NCI-H1694 treated with DMSO at 0.1 percent for 48 hours (cell line): ENCODE results near the gene CPSF4L.
A peak's percentile ranks its signal among the peaks of the same experiment; 100 is the strongest.
"Not testable (repeated sequence)": the region's sequence is repeated elsewhere in the genome, so short reads cannot be mapped to it uniquely, and the experiment has no call there.

Experiments
- DNase-seq: peaks from one replicate; lab custom pipeline; 2025; lab: John Stamatoyannopoulos, UW

Gene CPSF4L, protein sequence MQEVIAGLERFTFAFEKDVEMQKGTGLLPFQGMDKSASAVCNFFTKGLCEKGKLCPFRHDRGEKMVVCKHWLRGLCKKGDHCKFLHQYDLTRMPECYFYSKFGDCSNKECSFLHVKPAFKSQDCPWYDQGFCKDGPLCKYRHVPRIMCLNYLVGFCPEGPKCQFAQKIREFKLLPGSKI

DNA sequence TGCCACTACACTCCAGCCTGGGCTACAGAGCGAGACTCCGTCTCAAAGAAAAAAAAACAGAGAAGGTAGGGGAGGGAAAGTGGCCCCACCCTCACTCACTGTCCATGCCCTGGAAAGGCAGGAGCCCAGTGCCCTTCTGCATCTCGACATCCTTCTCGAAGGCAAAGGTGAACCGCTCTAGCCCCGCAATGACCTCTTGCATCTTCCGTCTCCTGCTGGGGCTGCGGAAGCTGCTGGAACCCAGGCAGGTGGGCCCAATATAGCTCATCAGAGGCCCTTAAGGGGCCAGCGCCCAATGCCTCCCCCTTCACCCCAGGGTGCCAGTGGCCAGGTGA is at the start of gene CPSF4L:
Gene CPSF4L (minus strand): TSS at position 264 of the 335 bp plus-strand sequence. CDS start 62 bp downstream, at position 202.
- no peak for DNase-seq

DNA sequence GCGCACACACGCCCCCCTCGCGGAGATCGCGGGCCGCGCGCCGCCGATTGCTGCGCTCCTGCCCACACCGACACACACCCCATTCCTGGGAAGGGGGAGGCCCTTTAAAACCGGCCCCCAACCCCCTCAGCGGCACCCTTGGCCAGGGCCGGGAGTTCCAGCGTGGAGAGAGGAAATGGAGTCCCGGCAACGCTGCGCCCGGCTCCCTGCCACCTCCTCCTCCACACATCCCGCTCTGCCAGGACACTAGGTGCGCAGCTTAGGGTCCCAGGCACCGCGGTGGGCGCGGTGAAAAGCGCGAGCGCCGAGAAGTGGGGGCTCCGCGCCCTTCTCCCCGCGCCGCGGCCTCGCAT is 49.7 kb upstream of the CPSF4L start:
- DNase-seq: no peak

DNA sequence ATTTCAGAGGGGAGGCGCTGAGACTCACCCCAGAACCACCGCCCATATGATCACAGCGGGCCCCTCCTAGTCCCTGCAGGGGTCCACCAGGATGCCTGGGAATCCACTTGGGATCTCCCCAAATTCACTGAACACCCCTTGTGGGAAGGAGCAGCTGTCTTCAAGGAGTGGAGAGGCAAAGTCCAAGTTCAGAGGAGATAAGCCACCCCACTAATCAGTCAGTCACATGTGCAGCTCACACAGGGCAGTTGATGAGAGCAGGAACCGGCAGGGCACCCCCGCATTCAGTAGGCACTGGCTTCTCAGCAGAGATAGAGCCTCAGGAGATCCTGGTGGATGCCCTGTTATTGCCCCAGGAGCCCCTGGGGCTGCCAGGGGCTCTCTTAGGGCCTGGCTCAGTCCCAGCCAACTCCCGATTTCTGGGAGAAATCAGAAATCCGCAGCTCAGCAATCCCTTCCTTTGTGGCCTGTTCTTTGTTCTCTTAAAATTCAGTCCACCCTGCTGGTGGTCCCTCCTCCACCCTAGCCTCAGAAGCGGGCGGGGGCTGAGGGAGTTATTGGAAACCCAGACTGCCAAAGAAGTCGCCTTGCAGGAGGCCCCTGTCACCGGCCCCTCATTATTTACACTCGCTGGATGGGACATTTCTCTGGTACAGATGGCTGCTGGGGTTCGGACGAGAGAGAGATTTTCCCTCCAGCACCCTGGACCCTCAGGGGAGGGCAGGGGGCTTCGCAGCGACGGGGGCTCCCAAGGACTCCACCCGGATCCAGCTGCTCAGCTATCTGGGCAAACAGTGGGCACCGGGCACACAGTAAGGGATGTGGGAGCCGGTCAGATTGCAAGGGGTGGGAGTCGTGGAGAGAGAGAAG is 48.3 kb upstream of the CPSF4L start:
- DNase-seq: no peak

DNA sequence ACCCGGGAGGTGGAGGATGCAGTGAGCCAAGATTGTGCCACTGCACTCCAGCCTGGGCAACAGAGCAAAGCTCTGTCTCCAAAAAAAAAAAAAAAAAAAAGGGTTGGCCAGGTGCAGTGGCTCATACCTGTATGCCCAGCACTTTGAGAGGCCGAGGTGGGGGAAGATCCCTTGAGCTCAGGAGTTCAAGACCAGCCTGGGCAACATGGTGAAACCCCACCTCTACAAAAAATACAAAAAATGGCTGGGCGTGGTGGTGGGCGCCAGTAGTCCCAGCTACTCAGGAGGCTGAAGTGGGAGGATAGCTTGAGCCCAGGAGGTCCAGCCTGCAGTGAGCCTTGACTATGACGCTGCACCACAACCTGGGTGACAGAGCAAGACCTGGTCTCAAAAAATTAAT is 47.3 kb upstream of the CPSF4L start:
- not testable (repeated sequence) for DNase-seq

DNA sequence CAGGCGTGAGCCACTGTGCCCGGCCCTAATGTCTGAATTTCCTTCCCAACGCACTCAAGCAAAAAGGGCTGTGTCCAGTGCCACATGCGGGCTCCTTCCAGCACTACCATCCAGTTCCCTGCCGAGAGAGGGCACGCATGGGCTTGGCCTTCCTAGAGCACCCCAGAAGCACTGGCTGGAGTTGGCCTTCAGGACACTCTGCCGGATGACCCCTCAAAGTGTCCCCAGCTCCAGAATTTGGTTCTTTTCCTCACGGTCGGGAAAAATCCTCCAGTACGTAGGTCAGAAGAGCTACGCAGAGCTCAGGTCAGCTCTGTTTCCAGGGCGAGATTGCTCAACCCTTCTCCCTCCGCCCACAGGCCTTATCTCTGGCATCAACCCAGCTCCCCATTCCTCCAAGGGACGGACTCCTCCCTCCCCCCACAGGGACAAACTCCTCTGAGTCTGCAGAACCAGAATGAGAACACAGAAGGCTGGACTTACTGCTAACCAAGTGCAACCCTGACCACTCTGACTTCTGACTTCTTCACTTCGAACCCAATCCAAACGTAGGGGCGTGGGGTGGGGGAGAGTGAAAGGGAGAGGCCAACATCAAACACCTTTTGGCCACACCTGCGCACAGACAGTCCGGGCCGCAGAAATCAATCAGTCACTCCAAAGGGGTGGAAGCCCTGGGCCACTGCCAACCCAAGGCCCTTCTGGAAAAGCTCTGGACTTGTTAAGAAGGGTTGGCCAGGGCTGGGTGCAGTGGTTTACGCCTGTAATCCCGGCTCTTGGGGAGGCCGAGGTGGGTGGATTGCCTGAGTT is 46.5 kb upstream of the CPSF4L start:
- DNase-seq: no peak

DNA sequence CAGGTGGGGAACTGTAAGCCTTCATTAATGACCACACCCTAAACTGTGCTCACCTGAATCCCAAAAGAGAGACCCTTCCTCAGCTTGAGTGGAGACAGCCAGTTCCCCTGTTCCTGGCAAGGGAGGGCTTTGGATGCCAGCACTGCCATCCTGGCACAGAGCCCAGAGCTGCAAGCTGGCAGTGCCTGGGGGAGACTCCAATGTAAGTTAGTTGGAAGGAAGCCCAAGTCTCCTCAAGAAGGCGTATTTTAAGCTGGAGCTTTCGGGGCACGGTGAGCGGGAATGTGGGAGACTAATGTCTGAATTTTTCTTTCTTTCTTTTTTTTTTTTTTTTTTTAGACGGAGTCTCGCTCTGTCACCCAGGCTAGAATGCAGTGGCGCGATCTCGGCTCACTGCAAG is 45.5 kb upstream of the CPSF4L start:
- peak; percentile 20 for DNase-seq

DNA sequence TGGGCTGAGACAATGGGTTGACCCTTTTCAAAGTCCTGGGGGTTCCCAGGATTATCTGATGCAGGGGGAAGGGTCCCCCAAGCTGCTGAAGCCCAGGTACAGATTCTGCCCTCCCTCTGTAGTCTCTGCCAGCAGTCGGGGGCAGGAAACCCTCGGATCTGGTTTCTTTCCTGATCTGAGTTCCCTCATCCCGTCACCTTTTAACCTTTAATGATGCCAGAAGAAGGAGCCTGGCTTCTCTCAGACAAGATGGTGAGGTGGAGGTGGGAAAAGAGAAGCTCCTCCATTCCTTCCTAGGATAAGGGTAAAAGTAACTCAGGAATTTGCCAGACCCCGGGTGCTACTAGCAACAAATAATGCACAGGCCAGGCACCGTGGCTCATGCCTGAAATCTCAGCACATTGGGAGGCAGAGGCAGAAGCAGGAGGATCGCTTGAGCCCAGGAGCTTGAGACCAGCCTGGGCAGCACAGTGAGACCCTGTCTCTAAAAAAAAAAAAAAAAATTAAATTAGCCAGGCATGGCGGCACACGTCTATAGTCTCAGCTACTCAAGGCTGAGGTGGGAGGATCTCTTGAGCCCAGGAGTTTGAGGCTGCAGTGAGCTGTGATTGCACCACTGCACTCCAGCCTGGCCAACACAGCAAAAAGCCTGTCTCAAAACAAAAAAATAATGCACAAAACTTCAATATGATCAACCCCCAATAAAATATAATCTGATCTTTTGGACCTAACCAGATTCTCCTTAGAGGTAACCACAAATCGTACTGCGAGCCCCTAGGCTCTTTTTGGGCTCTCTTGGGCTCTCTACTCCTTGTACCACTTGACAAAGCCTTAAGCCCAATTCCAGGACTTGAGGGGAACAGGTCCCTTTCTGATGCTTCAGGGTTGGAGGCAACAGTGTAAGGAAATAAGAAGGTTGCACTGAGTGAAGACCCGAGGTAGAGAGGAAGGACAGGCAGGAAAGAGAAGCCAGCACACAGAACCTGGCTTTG is 44.5 kb upstream of the CPSF4L start:
- no peak for DNase-seq

DNA sequence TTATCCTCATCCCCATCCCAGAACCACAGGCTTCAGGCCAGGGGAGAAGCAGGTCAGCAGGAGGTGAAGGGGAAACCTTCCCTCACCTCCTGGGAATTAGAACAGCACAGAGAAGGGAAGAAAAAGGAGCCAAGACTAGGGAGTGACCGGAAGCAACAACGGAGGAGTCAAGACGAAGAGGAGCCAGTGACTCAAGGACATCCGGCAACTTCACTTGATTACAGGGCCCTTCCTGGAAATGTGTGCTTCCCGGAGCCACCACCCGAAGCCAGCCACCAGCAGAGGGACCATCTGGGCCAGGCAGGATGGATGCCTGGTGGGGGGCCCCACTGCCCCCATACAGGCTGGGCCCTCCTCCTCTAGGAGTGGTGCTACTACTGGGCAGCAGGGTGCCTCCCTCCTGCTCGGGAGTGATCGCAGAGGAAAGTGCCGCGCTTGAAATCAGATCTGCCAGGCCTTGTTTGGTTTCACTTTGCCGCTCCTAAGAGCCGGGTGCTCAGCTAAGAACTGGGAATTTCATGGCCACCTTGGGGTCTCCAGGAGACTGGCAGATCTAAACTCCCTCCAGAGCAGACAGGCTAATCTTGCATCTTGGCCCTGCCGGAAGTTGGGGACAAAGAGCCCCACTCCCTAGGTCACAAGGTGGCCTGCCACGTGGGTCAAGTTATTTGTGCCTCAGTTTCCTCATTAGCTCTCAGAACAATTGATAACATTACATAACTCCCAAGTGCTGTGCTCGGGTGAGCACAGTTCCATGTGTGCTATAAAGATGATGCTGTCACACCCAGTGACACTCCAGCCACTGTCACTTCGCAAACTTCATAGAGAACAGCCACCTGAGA is 43.5 kb upstream of the CPSF4L start:
- DNase-seq: no peak

DNA sequence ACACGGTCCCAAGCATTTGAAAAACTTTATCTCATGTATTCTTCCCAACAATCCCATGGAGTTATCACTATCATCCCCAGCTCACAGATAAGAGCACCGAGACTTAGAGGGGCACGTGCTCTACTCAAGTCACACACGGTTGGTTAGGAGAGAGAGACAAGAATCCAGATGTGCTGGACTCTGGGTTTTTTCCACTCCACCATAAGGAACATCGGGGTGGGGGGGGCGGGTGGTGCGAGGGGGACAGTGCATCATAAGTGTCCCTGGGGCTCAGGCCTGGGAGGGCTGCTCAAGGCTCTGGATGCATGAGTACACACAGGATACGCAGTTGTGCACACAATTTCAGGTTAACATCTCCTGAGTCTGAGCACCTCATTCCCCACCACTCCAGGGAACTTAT is 42.8 kb upstream of the CPSF4L start:
- DNase-seq: no peak

DNA sequence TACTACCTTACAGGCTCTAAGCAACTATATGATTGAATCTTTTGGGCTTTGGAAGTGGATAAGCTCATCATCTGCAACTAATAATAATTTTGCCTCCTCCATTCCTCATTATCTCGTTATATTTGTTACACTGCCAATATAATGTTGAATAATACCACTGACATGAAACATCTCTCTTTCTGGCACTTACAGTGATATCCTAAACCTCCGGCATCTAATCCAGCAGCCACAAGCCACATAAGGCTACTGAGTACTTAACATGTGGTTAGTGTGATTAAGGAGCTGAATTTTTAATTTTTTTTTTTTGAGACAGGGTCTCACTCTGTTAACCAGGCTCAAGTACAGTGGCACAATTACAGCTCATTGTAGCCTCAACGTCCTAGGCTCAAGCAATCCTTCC is 40.5 kb upstream of the CPSF4L start:
- DNase-seq: no peak

DNA sequence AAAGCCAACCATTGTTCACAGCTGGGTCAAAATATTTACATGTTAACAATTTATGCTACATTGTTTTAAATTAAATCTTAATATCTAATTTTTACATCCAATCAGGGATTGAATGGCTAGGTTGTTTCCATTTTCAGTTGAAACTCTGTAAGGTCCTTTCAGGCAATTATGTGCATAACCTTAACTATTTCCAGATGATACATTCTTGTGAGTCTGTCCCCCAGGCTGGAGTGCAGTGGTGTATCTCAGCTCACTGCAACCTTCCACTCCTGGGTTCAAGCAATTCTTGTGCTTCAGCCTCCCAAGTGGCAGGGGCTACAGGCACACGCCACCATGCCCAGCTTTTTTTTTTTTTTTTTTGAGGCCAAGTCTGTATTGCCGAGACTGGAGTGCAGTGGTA is 39.7 kb upstream of the CPSF4L start:
- no peak for DNase-seq

DNA sequence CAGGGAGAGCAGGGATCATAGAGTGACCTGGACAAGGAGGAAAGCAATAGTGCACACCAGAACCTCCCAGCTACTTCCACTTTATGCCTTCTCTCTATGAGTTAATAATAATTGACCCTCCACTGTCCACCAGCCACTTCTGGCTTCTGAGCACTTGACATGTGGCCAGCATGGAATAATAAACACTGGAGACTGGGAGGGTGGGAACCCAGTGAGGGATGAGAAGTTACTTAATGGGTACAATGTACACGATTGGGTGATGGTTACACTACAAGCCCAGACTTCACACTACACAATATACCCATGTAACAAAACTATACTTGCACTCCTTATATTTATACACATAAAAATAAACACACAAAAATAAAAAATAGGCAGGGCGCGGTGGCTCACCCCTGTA is 38.7 kb upstream of the CPSF4L start:
- DNase-seq: no peak

DNA sequence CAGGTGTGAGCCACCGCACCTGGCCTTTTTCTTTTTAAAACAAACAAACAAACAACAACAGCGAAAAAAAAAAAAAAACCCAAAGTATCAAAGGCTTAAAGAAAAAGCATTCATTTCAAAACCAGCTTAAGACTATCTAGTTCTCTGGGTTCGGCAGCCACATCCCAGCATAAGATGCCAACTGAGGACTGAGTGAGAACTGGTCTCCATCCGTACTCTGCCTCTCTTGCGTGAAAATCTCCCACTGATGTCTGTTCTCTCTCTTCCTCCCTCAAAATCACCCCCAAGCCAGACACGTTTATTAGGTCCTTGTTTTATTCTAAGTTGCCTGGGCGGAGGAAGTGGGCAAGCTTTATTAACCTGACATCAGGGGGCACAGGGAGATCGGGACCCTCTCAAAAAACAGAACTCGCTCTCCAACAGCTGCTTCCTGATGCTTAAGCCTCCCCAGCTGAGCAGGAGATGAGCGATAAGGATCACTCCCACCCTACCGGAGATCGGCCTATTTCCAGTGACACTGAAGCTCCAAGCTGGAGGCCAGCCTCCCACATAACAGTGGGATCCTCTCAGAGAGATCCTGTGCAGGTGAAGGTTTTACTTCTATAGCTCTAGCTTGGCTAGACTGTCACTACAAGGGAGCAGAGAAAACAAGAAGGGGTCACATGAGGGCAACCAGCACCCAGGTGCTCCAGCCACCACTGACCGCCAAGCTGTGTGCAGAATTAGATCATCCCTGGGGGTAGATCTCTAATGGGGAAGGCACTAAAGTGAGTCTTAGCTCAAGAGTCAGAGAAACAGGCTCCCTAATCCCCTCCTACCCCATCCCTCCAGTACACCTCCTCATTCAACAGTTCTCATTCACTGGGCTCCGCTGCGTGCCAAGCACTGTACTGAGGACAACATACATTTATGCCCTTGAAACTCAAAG is 36.5 kb upstream of the CPSF4L start:
- no peak for DNase-seq

DNA sequence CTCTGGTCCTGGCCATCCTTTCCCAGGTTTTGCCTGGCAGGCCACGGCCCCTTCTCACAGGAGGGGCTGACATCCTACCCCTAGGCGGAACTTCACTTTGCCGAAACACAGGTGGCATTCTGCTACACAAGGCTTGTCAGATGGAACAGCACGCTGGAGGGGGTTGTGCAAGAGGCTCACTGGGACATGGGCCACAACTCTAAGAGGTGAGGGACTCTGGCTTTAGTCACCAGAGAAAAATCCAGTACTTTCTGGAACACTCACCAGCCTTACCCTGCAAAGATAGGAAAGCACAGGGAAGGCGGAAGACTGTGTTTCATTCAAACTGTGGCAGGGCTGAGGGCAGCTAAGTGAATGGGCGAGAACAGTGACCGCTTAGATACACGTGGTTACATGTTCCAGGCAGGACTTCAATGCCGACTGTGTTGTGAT is 31.8 kb upstream of the CPSF4L start:
- DNase-seq: no peak

DNA sequence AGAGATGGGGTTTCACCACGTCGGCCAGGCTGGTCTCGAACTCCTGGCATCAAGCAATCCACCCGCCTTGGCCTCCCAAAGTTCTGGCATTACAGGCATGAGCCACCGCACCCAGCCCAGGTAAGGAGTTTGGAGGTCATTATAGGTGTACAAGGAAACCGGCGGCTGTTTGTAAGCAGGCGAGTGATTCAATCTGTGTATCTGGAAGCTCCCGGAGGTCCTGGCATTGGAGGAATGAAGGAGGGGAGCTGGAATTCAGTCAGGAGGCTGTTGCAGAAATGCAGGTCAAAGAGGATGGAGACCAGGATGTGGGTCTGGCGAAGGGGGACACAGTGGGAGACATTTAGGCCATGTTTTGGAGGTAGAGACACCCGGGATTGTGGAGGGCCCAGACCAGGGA is 31.4 kb upstream of the CPSF4L start:
- DNase-seq: no peak

DNA sequence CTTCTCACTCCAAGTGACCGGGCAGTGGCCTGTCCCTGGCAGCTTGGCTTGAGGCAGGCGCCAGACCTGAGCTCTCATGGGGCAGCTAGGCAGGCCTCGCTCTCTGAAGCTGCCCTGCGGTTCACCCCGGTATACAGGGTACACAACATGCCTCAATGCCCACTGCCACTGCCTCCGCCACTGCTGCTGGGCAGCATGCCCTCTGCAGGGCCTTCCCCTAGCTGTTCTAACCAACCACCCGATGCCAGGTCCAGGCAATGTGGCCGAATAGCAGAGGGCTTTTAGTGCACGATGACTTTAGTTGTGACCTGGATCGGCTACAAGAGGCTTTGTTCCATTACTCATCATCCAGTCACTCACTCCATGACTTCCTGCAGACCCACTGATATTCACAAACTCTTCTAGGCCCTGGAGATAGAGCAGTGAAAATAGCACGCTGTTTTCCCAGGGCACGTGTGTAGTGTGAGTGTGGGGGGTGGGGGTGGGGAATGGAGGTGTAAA is 30.4 kb upstream of the CPSF4L start:
- no peak for DNase-seq

DNA sequence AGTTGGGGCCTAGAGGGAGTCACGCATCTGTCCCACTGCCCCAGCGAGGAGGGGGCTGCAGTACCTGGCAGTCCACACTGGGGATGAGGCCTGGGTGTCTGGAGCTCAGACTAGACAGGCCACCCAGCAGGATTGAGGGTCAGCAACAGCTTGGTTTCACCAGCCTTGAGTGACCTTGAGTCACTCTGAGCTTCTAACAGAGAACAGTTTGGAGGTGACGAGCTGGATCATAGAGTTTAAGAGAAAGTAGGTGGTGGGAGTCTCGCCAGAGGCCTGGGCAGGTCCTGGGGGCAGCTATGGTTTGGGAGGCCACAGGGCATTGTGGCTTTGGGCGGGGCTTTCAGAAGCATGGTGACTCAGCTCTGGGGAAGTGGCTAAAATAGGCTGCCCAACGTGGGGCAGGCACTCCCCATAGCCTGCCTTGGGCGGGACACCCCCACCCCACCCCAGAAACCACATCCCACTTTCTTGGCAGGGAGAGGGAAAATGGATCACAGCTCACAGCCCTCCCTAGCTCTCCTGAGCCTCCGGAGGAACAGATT is 29.7 kb upstream of the CPSF4L start:
- no peak for DNase-seq

DNA sequence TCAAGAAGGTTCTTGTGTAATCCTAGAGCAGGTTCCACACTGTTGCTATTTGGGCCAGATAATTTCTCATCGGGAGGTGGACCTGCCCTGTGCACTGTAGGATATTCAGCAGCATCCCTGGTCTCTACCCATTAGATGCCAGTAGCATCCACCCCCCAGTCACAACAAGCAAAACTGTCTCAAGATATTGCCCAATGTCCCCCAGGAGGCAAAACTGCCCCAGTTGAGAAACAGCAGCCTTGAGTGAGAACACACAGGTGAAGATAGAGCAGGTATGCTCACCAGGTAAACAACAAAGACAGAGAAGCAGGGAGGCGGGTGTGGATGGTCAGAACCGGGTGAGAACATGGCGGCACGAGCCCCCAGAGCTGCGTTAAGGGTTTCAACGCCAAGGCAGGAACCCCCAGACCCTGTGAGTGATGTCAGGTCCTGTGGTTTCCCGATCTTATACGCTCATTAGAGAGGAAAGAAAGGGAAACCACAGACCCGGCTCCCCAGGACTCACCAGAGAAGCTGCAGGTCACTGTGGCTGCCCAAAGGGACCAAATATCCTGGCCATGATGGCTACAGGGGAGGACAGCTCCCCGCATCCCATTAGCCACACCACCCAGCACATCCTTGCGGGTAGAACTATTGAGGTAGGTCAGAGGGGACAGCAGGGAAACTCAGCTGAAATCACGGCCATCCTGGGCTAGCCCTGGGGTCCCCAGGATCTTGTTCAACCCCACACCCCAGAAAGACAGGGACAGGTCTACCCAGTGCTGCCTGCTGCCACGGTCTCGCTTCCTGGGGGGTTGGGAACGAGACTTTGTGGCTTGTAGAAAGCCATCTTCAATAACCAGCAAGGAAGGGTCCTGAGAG is 28.9 kb upstream of the CPSF4L start:
- DNase-seq: no peak
